ENCODE data around the gene ZNF423.

DNA sequence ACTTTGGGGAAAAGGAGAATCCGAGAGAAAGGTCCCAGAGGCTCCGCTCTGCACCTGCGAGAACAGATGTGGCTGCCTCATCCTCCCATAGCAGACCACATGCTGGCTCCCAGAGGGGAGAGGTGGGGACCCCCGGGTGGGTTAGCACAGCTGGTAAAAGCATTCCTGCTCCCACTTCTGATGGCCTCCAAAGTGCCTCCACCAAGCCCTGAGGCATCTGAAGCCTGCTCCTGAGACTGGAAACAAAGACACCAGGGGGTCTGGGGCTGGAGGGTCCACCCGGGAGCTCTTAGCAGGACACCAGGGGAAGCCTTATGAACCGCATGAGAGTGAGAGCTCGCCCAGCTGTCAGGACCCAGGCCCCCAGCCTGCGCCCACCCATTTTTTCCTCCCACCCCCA, 46.4 kb downstream of the ZNF423 start:
- TF ChIP-seq EZH2phosphoT487 (IDR thresholded peaks at IDR 0.05; ENCODE audit: insufficient read depth, low read depth) (no peak), EZH2 (IDR thresholded peaks at IDR 0.05; ENCODE audit: insufficient read depth, poor library complexity, severe bottlenecking) (no peak)

All from GM23248 (cell line).